PC-3 (cell line): ENCODE measurements around the gene UFSP1.

Source experiments
- CTCF ChIP-seq: fragments of 300-600 bp; sonication (generic); conservative IDR thresholded peaks from 2 replicates; pipeline ENCODE4 v1.5.1; 2017; ENCODE audit warnings: antibody characterized with exemption, low read depth, mild to moderate bottlenecking, low read length
- EZH2 ChIP-seq: fragments of 300-600 bp; sonication (generic); IDR thresholded peaks from one replicate; pipeline ENCODE4 v1.6.1; 2017; ENCODE audit warnings: antibody characterized with exemption, mild to moderate bottlenecking, low read length; ENCODE audit not compliant: unreplicated experiment
- EZH2phosphoT487 ChIP-seq: fragments of 300-600 bp; sonication (generic); IDR thresholded peaks from 2 replicates; pipeline ENCODE4 v1.6.1; 2018; ENCODE audit warnings: mild to moderate bottlenecking, antibody characterized with exemption, low read length, borderline replicate concordance

DNA sequence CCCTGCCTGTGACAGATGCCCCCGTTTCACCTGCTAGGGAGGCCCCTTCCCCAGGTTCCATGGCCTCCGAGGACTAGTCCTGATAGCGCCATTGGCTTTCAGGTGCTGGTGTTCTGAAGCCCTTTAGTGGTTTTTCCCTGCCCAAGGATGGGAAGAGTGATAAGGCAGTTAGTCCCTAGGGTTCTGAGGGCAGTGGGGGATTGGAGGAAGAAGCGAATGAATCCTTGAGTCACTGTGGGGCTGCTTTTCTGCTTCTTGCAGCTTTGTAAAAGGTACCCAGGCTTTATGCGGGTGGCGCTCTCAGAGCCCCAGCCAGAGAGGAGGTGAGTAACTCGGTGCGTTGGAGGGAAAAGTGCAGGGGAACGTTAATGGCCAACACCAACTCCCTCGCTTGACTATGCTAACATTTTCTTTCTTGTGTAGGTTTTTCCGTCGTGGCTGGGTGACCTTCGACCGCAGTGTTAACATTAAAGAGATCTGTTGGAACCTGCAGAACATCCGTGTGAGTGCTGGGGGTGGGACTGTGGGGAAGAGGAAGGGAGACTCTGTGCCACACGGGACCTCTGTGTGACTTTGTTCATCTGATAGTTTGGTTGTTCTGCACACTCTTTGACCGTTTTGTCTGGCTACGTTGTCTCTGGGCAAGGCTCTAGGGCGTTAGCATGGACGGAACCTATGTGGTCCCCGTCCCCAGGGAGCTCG, 3.9 kb downstream of the UFSP1 start:
- no peak for TF ChIP-seq CTCF
- TF ChIP-seq EZH2phosphoT487 = no peak
- TF ChIP-seq EZH2 = no peak
